Endothelial cell of umbilical vein (primary cell): ENCODE results near the gene LCOR. TPM values are rescaled to one million over a fixed set of nuclear protein-coding genes. Genes with fewer than 3 reads are reported as not detected.

Experiments
- BruUV-seq: library from RNA; stranded (reverse); fragments of 400-500 nt; replicated peaks from 2 replicates; lab custom pipeline; 2021; lab: Mats Ljungman, UMichigan
- CTCF ChIA-PET: fragments of 300-600, 350-600 bp; sonication (Branson Sonifier 250); formaldehyde crosslinking; loops from one replicate; lab custom pipeline; 2021; ENCODE audit warnings: antibody characterized with exemption, inconsistent platforms; lab: Charles Lee
- POLR2A ChIA-PET: fragments of 300-600, 350-600 bp; sonication (Branson Sonifier 250); formaldehyde crosslinking; loops from one replicate; lab custom pipeline; 2021; ENCODE audit warnings: antibody characterized with exemption, inconsistent platforms; lab: Charles Lee
- DNase-seq: peaks from one replicate; pipeline ENCODE4 v3.0.0-alpha.2; 2011; ENCODE audit warnings: low read depth, low spot score
- FAIRE-seq: peaks from 2 replicates; lab custom pipeline; 2011; peaks lifted over from hg19 to GRCh38; lab: Jason Lieb, UNC
- H2AFZ ChIP-seq: 2 replicates; pipeline ENCODE4 v1.6.0; 2012; ENCODE audit warnings: low read depth, low read length, control low read depth, inconsistent platforms
- H3K27ac ChIP-seq: 2 replicates; pipeline ENCODE4 v1.5.1; 2011; ENCODE audit warnings: low read depth, mild to moderate bottlenecking, control low read depth, low read length, moderate library complexity; ENCODE audit not compliant: insufficient read depth
- H3K27me3 ChIP-seq, 2 experiments: 2 replicates each; pipeline versions ENCODE4 v1.6.0 to v1.6.1; 2011; ENCODE audit warnings: low read length in 2 of 2, mixed read lengths in 1 of 2; ENCODE audit not compliant: control insufficient read depth in 2 of 2, insufficient read depth in 2 of 2
- H3K36me3 ChIP-seq, 2 experiments: 2 replicates in 1 of 2; 3 replicates in 1 of 2; pipeline ENCODE4 v1.5.1; 2011; ENCODE audit warnings: low read length in 2 of 2, mild to moderate bottlenecking in 1 of 2, moderate library complexity in 1 of 2; ENCODE audit not compliant: control insufficient read depth in 2 of 2, insufficient read depth in 2 of 2; ENCODE audit errors: extremely low read depth in 1 of 2
- H3K4me1 ChIP-seq: 3 replicates; pipeline ENCODE4 v1.5.1; 2011; ENCODE audit warnings: mild to moderate bottlenecking, low read length; ENCODE audit not compliant: control insufficient read depth, insufficient read depth; ENCODE audit errors: extremely low read depth
- H3K4me2 ChIP-seq: 2 replicates; pipeline ENCODE4 v1.6.1; 2011; ENCODE audit warnings: low read length, control low read depth, mixed read lengths; ENCODE audit not compliant: insufficient read depth
- H3K4me3 ChIP-seq, 3 experiments: fragments of 200-600 bp in 1 of 3; sonication (generic), shearing (Covaris generic) in 1 of 3; replicated peaks in 1 of 3; 2 replicates each; pipeline ENCODE4 v1.5.1; 2011 to 2016; ENCODE audit warnings: control low read depth in 3 of 3, low read length in 3 of 3, mild to moderate bottlenecking in 2 of 3, inconsistent platforms in 1 of 3, low read depth in 1 of 3, moderate library complexity in 1 of 3; ENCODE audit not compliant: insufficient read depth in 1 of 3
- H3K79me2 ChIP-seq: 2 replicates; pipeline ENCODE4 v1.6.0; 2012; ENCODE audit warnings: low read length, inconsistent platforms; ENCODE audit not compliant: control insufficient read depth, insufficient read depth
- H3K9ac ChIP-seq: replicated peaks from 2 replicates; pipeline ENCODE3; 2011; ENCODE audit warnings: low read length, control low read depth; ENCODE audit not compliant: insufficient read depth; ENCODE audit errors: extremely low read depth
- H3K9me1 ChIP-seq: replicated peaks from 3 replicates; pipeline ENCODE4 v1.6.0; 2011; ENCODE audit warnings: mild to moderate bottlenecking, low read length; ENCODE audit not compliant: control insufficient read depth, insufficient read depth; ENCODE audit errors: extremely low read depth
- H3K9me3 ChIP-seq: replicated peaks from 2 replicates; pipeline ENCODE4 v1.5.1; 2012; ENCODE audit warnings: low read length, inconsistent platforms; ENCODE audit not compliant: control insufficient read depth, insufficient read depth
- H4K20me1 ChIP-seq: replicated peaks from 2 replicates; pipeline ENCODE3; 2011; ENCODE audit warnings: mild to moderate bottlenecking, low read length; ENCODE audit not compliant: control insufficient read depth, insufficient read depth; ENCODE audit errors: extremely low read depth
- EZH2 ChIP-seq: IDR thresholded peaks from 2 replicates; pipeline ENCODE4 v1.6.1; 2012; ENCODE audit warnings: borderline replicate concordance, low read depth, mild to moderate bottlenecking, moderate library complexity, low read length, inconsistent platforms; ENCODE audit not compliant: severe bottlenecking
- FOS ChIP-seq: IDR thresholded peaks from 2 replicates; pipeline ENCODE4 v1.6.1; 2011; ENCODE audit warnings: mild to moderate bottlenecking, low read length, moderate library complexity, borderline replicate concordance; ENCODE audit not compliant: insufficient read depth
- GATA2 ChIP-seq: IDR thresholded peaks from 2 replicates; pipeline ENCODE4 v1.7.0; 2011; ENCODE audit warnings: low read depth, mild to moderate bottlenecking, moderate library complexity, mixed read lengths, low read length; ENCODE audit not compliant: insufficient read length, insufficient read depth
- JUN ChIP-seq: IDR thresholded peaks from 2 replicates; pipeline ENCODE4 v1.6.1; 2011; ENCODE audit warnings: borderline replicate concordance, low read depth; ENCODE audit not compliant: insufficient read length, insufficient read depth
- MYC ChIP-seq: IDR thresholded peaks from one replicate; pipeline ENCODE4 v1.6.1; 2011; ENCODE audit warnings: mild to moderate bottlenecking, low read depth, low read length
- POLR2A ChIP-seq: IDR thresholded peaks from 2 replicates; pipeline ENCODE4 v1.6.1; 2012; ENCODE audit warnings: low read depth, mild to moderate bottlenecking, control low read depth, low read length
- POLR2AphosphoS5 ChIP-seq: IDR thresholded peaks from 2 replicates; pipeline ENCODE4 v1.6.1; 2012; ENCODE audit warnings: low read depth, mild to moderate bottlenecking, control low read depth, low read length, moderate library complexity; ENCODE audit not compliant: insufficient read depth
- dilution Hi-C: fragments of 300-500 bp; cut with MboI; formaldehyde crosslinking; loops from one replicate; pipeline ENCODE4 v1.15.0; 2019; ENCODE audit warnings: low sequenced_read_pairs; ENCODE audit not compliant: extremely low pct_ligation_motif_present
- intact Hi-C: fragments of 100-400 bp; cut with micrococcal nuclease; formaldehyde crosslinking; loops from one replicate; pipeline ENCODE4 v1.10.0; 2022
- polyA plus RNA-seq, 4 experiments: library from polyadenylated mRNA; depleted of rRNA in 3 of 4; stranded (reverse) in 3 of 4; unstranded in 1 of 4; fragments of >200 nt; gene quantifications; 2 replicates each; pipeline versions ENCODE4 v1.2.1 to v1.2.3, GENCODE V29; 2011 to 2012; ENCODE audit warnings: missing spikeins in 1 of 4
- total RNA-seq: library from RNA; stranded (reverse); gene quantifications from 2 replicates; pipeline ENCODE4 v1.2.3, GENCODE V29; 2021
- TF ChIP-seq, protein P1 (sequence below), 2 donors: IDR thresholded peaks; 1 replicate in 1 of 2; 2 replicates in 1 of 2; pipeline ENCODE4 v1.5.1; 2011; ENCODE audit warnings: low read length in 2 of 2, mild to moderate bottlenecking in 2 of 2, moderate library complexity in 2 of 2, control low read depth in 1 of 2, inconsistent platforms in 1 of 2, low read depth in 1 of 2; ENCODE audit not compliant: insufficient read depth in 1 of 2; ENCODE audit errors: extremely low read depth in 1 of 2
- TF ChIP-seq, protein P2 (sequence below): IDR thresholded peaks from 2 replicates; pipeline ENCODE4 v1.6.1; 2011; ENCODE audit not compliant: insufficient read depth, insufficient read length

LCOR gene
- total and polyA plus RNA-seq, 2 donors (not counting 3 experiments of a cell fraction or from before 2014, with no cell fraction given), result 11.6 to 39.0 TPM

DNA sequence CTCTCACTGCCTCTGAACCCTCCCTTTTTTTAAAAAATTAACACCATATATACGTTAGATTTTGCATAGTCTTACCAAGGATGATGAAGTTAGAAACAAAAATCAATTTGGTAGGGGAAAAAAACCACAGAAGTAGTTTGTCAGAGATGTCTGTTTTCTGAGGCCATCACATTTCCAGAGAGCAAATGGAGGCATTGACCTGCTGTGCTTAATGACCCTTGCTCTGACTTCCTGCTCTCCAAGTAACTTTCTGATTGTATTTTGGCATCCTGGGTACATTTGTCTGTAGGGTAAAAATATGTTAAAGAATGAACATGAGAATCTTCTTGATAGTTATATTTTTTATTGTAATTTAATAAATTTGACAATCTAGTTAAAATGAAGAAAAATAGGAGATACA lies 140.2 kb downstream of the LCOR start:
- Histone ChIP-seq H3K36me3 (no peaks in the 10 kb centered on the region), H3K4me3 (no peak overlapping the region), H2AFZ (no peak overlapping the region), H3K9ac (no peak overlapping the region), H3K9me1 (no peaks in the 10 kb centered on the region), H3K27ac (no peak overlapping the region), H3K9me3 (no peaks in the 10 kb centered on the region), H4K20me1 (no peaks in the 10 kb centered on the region), H3K4me1 (peaks cover 5% of the 10 kb centered on the region), H3K79me2 (no peaks in the 10 kb centered on the region), H3K4me2 (no peak overlapping the region), H3K27me3 (no peaks in the 10 kb centered on the region)
- FAIRE-seq (no peak), DNase-seq (no peak)
- TF ChIP-seq JUN (no peak), POLR2A (no peak), GATA2 (no peak), MYC (no peak), FOS (no peak), POLR2AphosphoS5 (no peak), EZH2 (no peak)
- TF ChIP-seq, protein P1, sequence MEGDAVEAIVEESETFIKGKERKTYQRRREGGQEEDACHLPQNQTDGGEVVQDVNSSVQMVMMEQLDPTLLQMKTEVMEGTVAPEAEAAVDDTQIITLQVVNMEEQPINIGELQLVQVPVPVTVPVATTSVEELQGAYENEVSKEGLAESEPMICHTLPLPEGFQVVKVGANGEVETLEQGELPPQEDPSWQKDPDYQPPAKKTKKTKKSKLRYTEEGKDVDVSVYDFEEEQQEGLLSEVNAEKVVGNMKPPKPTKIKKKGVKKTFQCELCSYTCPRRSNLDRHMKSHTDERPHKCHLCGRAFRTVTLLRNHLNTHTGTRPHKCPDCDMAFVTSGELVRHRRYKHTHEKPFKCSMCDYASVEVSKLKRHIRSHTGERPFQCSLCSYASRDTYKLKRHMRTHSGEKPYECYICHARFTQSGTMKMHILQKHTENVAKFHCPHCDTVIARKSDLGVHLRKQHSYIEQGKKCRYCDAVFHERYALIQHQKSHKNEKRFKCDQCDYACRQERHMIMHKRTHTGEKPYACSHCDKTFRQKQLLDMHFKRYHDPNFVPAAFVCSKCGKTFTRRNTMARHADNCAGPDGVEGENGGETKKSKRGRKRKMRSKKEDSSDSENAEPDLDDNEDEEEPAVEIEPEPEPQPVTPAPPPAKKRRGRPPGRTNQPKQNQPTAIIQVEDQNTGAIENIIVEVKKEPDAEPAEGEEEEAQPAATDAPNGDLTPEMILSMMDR (IDR thresholded peaks at IDR 0.05; ENCODE audit: extremely low read depth in 1 of 2, insufficient read depth in 1 of 2, low read depth in 1 of 2, low read length in 2 of 2), result no peak
- TF ChIP-seq, protein P2, sequence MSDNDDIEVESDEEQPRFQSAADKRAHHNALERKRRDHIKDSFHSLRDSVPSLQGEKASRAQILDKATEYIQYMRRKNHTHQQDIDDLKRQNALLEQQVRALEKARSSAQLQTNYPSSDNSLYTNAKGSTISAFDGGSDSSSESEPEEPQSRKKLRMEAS, result no peak
- dilution Hi-C loops (no loop called here), intact Hi-C loops (no loop called here)
- ChIA-PET POLR2A (no interaction called here), CTCF (no interaction called here)
- BruUV-seq, result no TSS peak
